ENCODE data around the gene NUP188.

NUP188 gene

GRCh38 chr9:129008986-129009583, 61.6 kb downstream of the NUP188 start:
- no peak for DNase-seq

GRCh38 chr9:129009584-129010141, 62.2 kb downstream of the NUP188 start:
- no peak for DNase-seq

DNA sequence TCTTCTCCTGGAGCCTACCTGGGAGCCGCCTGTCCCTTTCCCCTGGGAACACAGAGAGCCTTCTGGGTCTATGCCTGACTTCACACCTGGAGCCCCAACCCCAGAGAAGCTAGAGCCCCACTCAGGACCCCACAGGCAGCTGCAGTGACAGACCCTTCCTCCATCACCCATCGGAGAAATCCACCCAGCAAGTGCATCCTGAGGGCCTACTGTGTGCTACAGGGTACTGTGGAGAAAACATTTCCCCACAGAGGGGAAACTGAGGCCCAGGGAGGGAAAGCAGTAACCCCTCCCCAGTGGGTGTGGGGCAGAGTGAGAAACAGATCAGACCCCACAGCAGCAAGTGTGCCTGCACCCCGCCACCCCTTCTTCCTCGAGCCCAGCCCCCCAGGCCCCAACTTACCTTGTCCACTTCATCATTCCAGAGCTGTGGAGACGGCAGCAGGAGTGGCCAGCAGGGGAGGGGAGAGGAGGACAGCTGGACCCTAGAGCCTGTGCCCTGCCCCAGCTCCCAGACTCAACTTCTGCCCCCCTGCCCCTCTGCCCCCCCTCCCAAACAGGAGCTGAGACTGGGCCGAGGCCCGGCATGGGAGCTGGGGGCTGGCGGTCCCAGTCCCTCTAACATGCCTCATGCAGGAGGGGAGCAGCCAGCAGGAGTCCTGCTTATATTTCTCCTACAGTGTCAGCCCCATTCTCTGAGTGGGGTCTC, 62.9 kb downstream of the NUP188 start:
- DNase-seq = no peak

DNA sequence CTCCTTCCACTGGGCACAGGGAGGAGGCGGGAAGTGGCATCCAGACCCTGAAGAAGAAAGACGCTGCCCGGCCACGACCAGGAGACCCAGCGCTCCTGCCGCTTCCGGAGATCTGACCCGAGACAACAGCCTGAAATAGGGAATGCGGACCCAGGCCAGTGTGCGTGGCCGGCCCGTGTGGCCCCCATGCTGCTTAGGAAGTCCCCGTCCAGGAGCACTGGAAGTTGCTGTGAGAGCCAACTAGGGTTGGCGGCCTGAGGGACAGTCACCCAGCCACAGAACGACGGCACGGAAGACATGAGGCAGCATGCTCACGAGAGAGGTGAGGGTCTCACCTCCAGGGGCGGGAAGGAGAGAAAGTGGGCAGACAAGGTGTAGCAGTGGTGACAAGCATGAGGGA, 63.7 kb downstream of the NUP188 start:
- no peak for DNase-seq

DNA sequence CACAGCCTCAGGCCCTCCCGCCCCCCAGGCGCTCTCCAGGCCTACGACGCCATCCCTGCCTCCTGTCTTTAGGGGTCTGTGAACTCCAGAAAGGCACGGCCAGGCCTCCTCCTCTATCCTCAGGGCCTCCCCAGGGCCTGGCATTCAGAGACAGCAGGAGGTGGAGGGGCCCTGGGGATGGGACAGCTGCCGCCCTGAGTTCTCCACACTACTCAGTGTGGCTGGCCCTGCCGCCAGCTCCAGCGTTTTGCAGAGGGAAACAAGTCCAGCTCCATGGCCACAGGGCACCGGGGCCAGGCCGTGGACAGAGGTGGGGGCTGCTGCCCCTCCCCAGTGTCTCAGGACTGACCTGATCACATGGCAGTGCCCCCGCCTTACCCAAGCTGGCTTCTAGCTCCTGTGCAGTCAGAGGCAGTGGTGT, 64.3 kb downstream of the NUP188 start:
- no peak for DNase-seq

- DNase-seq = no peak
These were observed 64.8 kb downstream of the NUP188 start for GRCh38 chr9:129012343-129012742.

DNA sequence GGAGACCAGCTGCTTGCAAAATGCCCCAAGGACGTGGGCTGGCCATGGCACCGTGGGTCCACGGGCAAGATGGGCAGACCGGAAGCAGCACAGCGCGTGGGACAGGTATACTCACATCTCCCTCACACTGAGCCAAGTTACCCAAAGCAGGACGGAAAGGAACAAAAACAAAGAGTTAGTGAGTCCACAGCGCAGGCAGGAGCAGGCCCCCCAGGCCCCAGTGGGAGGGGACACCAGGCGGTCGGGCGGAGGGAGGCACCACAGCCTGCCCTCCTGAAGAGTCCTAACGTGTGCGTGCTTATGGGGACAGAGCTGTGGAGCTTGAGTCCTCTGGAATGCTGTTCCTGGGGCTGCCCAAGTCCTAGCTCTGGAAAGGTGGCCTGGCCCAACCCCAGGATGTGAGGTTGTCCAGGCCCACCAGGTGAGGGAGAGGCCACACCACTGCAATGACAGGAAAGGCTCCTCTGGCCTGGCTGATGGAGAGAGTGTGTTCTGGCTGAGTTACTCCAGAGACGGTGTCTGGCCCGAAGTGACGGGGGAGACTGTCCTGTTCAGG, 65.5 kb downstream of the NUP188 start:
- no peak for DNase-seq

DNA sequence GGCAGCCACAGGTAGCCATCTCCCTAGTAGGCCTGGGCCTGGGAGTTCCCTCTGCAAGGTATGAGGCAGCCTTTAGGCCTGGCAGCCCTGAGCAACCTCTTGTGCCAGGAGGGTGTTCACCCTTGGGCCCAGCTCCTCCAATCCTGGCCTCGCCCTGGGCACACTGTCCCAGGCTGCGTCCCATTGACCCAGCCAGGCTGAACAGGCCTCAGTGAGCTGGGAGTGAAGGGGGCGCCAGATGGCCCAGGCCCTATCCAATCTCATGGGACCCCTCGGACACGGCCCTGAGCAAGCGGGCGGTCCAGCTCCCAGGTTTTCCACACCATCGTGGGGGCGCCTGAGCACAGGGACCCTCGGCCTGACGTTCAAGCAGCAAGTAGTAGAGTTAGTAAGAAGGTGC, 66.2 kb downstream of the NUP188 start:
- no peak for DNase-seq

- no peak for DNase-seq
These were observed 66.6 kb downstream of the NUP188 start for GRCh38 chr9:129014124-129014523.

DNA sequence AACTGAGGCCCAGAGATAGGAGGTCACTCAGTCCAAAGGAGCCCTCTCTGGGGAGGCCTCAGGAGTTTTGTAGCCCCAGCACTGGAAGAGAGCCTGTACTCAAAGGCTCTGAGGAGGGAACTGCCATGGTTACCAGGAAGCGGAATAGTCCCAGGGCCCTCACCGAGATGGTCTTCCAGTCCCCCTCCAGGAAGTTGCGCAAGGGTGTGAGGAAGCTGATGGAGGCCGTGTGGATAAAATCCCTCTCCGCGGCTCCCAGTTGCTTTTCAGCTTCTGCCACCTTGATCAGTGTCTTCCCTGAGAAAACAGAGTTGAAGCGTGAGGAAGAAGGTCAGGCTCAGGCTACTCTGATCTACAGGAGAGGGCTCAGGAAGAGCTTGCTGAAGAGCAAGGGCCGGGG, 67.1 kb downstream of the NUP188 start:
- DNase-seq = no peak

GRCh38 chr9:129021091-129021490, 73.6 kb downstream of the NUP188 start:
- DNase-seq = no peak

- no peak for DNase-seq
These were observed 74.5 kb downstream of the NUP188 start for GRCh38 chr9:129022037-129022436.

DNA sequence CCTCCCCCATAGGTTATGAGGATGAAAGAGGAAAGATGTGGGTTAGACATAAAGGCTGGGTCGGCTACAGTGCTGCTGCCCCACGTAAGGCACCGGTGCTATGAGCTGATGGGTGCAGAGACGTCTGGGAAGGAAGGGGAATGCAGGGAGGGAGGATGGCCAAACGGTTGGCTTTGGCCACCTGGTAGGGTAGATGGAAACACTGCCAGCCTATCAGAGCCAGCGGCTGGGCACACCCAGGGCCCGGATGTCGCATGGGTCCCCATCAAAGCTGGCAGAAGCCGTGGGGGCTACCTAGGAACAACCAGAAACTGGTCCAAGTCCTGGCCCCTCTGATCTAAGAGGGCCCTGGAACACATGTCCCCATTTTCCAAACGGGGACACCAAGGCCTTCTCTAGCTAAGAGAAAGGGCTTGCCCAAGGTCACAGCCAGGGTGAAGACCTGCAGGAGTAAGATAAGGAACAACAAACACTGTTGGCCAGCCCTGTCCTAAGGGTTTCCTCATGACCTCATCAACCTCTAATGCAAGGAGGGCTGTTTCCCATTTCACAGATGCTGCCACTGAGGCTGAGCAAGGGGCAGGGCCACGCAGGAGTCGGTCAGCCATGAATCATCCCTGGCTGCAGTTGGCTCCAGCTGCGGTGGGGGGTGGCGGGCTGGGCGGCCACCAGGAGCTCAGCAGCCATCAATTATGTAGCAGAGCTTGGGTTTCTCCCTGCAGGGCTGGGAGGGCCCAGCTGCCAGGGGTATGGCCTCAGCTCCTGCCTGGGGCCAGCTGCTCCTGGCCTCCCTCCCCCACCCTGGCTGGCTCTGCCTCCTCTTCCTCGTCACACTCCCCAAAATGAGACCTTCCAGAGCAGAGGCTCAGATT, 75.8 kb downstream of the NUP188 start:
- DNase-seq = no peak

DNA sequence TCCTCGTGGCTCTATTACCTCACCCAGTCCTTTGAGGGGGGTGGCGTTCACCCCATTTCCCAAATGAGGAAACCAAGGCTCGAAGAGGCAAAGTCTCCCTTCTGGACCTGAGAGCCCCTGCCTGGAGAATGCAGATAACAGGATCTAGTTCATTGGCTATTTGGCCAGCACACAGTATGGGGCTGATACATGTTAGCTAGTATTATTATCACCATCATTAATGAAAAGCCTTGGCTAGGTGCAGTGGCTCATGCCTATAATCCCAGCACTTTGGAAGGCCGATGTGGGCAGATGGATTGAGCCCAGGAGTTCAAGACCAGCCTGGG, 76.4 kb downstream of the NUP188 start:
- no peak for DNase-seq

GRCh38 chr9:129026442-129027223, 79.1 kb downstream of the NUP188 start:
- no peak for DNase-seq

DNA sequence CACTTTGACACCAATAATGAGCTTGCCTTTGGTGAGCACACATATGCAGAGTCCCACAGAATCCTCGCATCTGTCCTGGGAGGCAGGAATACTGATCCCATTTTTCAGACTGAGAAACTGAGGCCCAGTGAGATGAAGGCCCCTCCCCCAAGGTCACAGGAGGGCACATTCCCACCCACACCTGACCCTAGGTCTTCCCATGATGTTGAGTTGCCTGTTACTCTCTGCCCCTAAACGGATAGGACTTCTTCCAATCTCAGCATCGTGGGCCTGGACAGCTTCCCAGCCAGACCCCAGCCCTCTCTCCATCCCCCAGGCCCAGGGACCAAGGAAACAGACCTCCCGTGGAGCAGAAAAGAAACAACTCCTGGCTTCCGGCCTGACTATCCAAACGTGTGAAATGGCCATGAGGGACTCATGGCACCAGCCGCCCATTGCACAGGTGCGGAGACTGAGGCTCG, 79.8 kb downstream of the NUP188 start:
- DNase-seq = no peak

DNA sequence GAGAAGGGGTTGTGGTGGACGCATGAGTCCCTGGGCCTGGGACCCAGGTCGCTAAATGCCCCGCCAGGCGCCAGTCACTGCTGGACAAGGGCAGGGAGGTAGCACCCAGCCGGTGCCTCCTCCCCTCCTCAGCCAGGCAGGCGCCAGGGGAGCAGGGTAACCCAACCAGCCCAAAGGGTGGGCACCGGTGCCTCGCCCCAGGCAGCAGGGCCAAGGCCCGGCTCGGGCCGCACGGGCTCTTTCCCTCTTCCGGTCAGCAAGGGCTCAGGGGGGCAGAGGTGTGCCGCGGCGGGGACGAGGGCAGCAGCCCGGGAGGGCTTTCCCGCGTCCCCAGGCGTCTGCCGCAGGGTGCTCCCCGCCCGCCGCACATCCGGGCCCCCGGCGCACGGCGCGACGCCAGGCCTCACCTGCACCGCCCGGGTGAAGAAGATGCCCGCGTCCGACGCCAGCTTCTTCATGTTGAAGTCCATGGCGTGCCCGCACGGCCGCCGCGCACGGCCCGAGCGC, 80.2 kb downstream of the NUP188 start:
- no peak for DNase-seq

GRCh38 chr9:129028192-129028966, 80.9 kb downstream of the NUP188 start, which contains the start of gene SH3GLB2:
Gene SH3GLB2, minus strand, starts transcription at chr9:129028331. Its CDS starts 177 bp downstream, at chr9:129028154.
- DNase-seq = peak; percentile 97

- no peak for DNase-seq
These were observed 82.7 kb downstream of the NUP188 start for GRCh38 chr9:129030191-129030590.

DNA sequence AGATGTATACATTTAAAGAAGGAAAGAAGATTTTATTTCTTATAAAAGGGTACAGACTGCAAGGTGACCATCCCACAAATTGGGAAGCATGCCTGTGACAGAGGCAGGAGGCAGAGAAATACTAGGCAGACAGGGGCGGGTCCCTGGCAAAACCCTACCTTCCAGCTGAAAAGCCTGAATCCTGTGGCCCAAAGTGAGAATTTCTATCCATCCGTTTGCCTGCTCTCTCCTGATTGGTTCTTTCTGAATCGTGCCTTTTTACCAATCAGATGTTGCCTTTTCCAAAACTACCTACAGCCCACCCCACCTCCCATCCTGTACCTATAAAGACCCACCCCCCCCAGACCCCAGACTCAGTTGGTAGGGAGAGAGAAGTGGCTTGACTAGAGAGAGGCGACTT, 84.0 kb downstream of the NUP188 start:
- no peak for DNase-seq

GRCh38 chr9:129032541-129033159, 85.2 kb downstream of the NUP188 start:
- DNase-seq = no peak
